HG03565 (cell line): Measurements from ENCODE around the gene KPNA4.
A peak's percentile ranks its signal among the peaks of the same experiment; 100 is the strongest.
"Not testable (repeated sequence)": the region's sequence is repeated elsewhere in the genome, so short reads cannot be mapped to it uniquely, and the experiment has no call there.

Experiments used
- ATAC-seq: cut with Tn5 transposase; IDR thresholded peaks from one replicate; pipeline ENCODE4 v1.9.1; 2021; ENCODE audit warnings: mild to moderate bottlenecking, moderate library complexity; ENCODE audit not compliant: unreplicated experiment

Gene KPNA4

DNA sequence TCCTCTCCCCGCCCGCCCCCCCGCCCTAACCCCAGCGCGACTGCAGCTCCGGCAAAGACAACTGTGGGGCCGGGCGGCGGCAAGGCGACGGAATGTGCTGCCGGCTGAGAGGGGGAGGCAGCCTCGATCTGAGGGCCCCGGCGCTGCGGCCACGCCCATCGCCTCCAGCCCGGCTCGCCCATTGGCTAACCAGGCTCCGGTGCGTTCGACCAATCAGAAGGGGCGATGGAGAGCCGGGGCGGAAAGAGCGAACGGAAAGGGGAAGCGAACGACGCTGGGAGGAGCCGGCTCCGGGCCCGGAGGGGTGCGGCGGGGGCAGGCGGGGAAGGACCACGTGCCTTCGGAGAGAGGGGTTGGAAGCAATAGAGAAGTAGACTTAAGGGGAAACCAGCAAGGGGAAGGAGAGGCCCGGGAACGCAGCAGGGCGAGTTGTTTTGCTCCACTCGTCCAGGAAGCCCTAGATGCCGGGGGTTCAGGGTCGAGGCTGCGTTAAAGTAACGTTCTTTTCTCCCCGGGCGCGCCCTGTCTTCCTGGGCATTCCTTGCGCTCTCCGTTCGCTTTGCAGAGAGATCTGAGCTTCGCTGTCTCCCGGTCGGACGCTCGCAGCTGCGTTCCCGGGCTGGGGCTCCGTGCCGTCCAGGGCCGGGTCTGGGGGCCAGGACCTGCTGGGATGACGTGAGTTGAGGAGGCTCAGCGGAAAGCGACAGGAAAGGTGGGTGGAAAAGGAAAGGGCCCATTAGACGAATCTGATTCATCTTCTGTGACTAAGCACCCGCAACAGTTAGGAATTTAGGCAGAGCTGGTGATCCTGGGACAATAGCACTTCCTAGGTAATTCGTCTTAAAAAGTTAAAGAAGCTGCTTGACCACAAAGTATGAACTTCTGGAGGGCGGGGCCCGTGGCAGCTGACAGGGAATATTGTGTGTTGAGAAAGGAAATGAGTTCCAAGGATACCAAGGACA lies at the start of gene KPNA4:
Gene KPNA4, minus strand, starts transcription at position 130 of the 962 bp plus-strand sequence. CDS start 289 bp downstream, outside the sequence.
- ATAC-seq, result peak; percentile 88

DNA sequence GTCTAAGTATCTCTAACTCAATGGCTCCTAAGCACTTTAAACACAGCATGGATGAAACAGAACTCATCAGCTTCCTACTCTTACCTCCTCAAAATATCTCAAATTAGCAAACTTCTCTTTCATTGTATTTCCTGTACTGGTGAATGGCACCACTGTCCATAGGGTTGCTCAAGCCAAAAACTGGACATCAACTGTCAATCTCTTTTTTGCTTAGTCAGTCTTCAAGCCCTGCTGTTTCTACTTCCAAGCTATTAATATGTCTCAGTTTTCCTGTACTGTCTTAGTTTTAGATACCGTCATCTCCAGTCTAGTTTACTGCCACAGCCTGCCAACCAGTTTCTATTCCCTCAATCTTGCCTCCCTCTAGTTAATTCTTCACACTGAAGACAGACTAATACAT lies 48.3 kb upstream of the KPNA4 start:
- ATAC-seq, result no peak

DNA sequence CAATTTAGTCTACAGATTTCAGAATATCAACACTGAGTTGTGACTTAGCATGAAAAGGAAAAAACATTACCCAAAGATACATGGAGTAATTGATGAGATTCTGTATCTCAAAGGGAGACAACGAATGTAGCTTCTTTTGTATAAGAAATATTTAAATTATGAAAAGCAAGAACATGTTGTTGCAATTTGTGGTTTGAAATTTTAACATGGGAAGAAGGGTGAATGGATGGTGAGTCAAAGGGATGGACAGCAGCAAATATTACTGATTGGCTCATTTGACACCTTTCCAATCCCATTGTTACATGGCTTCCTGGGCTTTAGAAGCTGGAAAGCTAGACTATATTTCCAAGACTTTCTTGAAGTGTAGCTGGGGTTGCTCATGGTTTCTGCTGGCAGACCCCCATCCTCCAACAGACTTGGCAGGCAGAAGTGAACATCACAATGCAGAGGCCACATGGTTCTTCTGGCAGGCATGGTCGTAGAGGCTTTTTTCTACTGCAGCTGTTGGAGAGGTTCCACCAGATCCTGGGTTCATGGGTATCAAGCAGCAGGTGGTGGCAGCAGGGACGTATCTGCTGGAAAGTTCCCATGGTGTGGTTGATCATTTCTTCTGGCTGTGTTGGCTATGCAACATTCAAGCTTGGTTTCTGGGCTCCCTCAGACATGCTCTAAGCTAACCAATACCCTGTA lies 47.2 kb upstream of the KPNA4 start:
- no peak for ATAC-seq

DNA sequence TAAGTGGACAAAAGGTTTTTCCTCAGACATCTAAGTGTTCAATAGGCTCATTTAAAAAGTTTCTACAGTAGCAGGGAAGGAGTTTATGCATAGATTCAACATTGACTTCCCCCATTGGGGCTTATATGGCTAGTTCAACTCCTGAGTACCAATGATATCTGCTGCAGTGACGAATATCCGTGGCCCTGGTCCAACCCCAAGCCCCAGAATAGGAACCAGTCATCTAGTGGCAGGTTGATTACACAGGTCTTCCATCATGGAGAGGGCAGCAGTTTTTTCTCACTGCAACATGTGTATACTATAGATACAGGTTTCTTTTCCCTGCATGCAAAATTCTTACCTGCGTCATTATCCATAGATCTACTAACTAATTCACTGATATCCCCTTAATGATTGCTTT lies 45.8 kb upstream of the KPNA4 start:
- no peak for ATAC-seq

- ATAC-seq, result no peak
Observed at GRCh38 chr3:160608870-160609269, 43.5 kb upstream of the KPNA4 start.

DNA sequence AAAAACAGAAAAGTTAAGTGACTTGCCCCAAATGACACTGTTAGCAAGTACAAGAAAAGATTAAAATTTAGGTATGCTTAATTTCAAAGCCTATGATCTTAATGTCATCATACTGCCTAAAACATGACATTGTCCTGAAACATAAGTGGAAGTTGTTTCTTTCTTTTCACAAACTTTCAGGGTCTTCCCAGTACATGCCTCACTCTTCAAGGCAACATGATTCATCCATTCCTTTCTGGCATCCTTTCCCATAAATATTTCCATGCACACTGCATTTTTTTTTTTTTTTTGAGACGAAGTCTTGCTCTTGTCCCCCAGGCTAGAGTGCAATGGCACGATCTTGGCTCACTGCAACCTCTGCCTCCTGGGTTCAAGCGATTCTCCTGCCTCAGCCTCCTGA lies 42.5 kb upstream of the KPNA4 start:
- ATAC-seq, result no peak

- no peak for ATAC-seq
Observed at GRCh38 chr3:160605315-160605714, 39.9 kb upstream of the KPNA4 start.

DNA sequence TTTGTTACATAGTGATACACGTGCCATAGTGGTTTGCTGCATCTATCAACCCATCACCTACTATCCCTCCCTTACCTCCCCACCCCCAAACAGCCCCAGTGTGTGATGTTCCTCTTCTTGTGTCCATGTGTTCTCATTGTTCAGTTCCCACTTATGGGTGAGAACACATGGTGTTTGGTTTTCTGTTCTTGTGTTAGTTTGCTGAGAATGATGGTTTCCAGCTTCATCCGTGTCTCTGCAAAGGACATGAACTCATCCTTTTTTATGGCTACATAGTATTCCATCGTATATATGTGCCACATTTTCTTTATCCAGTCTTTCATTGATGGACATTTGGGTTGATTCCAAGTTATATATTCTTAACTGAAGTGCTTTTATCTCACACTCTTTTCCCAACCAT lies 38.5 kb upstream of the KPNA4 start:
- not testable (repeated sequence) for ATAC-seq

- no peak for ATAC-seq
Observed at GRCh38 chr3:160602259-160602658, 36.9 kb upstream of the KPNA4 start.

- ATAC-seq, result no peak
Observed at GRCh38 chr3:160601288-160601687, 35.9 kb upstream of the KPNA4 start.

GRCh38 chr3:160598865-160599264 lies 33.5 kb upstream of the KPNA4 start:
- no peak for ATAC-seq

GRCh38 chr3:160588023-160588422 lies 22.7 kb upstream of the KPNA4 start:
- ATAC-seq, result no peak

GRCh38 chr3:160587105-160587504 lies 21.7 kb upstream of the KPNA4 start:
- no peak for ATAC-seq

DNA sequence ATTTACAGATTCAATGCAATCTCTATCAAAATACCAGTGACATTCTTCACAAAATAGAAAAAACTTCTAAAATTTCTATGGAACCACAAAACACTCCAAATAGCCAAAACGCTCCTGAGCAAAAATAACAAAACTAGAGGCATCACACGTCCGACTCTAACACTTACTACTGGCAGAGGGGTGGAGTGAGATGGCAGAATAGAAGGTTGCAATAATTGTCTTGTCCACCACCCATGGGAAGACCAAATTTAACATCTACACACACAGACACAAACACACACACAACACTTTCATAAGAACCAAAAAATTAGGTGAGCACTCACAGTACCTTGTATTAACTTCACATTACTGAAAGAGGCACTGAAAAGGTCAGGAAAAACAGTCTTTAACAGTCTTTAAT lies 21.3 kb upstream of the KPNA4 start:
- ATAC-seq, result no peak

- ATAC-seq, result no peak
Observed at GRCh38 chr3:160583451-160583850, 18.1 kb upstream of the KPNA4 start.

GRCh38 chr3:160580938-160581337 lies 15.6 kb upstream of the KPNA4 start:
- no peak for ATAC-seq

DNA sequence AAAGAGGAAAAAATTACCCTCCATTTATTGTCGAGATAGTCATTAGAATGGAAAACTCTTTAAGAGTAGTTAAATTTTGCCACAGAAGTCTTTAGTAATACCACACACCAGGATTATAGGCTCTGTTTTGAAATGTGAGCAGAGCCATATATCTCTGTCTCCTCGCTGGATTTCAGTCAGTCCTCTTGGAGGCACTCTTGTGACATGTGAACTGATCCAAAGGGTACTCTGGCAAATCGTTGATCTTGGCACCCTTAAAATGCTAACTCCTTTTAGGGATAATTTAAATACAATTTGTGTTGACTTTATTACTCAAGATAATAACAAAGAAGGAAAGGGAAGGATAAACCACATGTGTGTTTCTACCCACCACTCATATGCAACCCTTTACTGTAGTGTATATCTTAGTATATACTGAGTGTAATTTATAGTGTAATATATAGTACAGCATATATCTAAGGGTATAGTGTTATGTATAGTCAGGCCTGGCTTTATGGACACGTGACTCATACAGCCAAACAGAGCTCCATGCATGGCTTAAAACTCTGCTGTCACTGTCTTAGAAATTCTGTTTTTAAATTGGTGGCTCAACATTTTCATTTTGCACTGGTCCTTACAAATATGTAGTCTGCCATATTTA lies 12.3 kb upstream of the KPNA4 start:
- ATAC-seq, result no peak

- no peak for ATAC-seq
Observed at GRCh38 chr3:160577093-160577492, 11.7 kb upstream of the KPNA4 start.

DNA sequence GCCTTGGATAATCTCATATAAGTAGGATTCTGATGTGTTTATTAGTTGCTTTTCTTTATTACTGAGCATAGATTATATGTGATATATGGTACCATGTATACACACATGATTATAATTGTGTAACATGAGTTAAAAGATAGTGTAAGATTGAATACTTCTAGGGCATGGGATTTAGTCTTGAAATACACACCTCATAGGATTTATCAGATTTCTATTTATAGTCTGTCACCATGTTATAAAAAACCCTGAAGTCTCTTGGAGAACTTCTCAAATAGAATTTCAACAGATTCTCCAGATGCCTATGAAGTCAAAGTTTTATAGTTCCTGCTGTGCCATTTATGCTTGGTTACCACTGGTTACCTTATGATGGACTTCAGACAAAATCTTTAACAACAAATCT lies 11.2 kb upstream of the KPNA4 start:
- no peak for ATAC-seq

DNA sequence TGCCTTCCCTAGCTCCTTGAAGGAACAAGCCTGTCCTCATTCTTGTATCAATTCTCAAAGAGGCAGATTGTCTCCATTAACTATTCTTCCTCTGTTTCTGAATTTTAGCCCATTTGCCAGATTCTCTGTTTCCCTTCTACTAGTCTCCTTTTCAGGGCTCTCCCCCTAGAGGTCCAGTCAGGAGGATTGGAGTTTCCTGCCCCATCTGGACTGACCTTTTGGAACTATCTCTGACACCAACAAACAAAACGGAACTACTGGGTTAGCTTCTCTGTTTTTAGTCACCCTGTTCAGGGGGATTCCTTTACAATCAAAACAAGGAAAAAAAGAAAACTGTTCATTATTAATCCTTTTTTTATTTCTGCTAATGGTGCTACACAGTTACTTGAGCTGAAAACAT lies 10.2 kb upstream of the KPNA4 start:
- ATAC-seq, result no peak

GRCh38 chr3:160574636-160575035 lies 9.3 kb upstream of the KPNA4 start:
- ATAC-seq, result no peak
